ENCODE measurements around the gene LCMT1. TPM values are rescaled to one million over a fixed set of nuclear protein-coding genes. Genes with fewer than 3 reads are reported as not detected.

The LCMT1 gene
- total RNA-seq, 1 experiment from 2014 or later, result 67.1 TPM

GRCh38 chr16:25083065-25083464 is 28.5 kb upstream of the LCMT1 start:
- intact Hi-C loops (cut with micrococcal nuclease; ENCODE audit: unreplicated experiment), result no loop called here
- Histone ChIP-seq H3K9me2 (ENCODE audit: insufficient read depth) (no peaks in the 10 kb centered on the region), H3K27ac (no peak overlapping the region), H3K4me2 (no peak overlapping the region), H3K27me3 (ENCODE audit: insufficient read depth, low read depth) (peaks cover 9% of the 10 kb centered on the region), H2AFZ (no peak overlapping the region), H3K79me2 (ENCODE audit: low read depth) (no peaks in the 10 kb centered on the region), H3K9me3 (ENCODE audit: insufficient read depth, low read depth) (no peaks in the 10 kb centered on the region), H3F3A (ENCODE audit: insufficient read depth, low read depth) (no peaks in the 10 kb centered on the region), H3K36me3 (ENCODE audit: low read depth) (no peaks in the 10 kb centered on the region), H3K4me3 (no peak overlapping the region), H3K4me1 (replicated peaks; ENCODE audit: insufficient read depth) (no peaks in the 10 kb centered on the region), H4K20me1 (ENCODE audit: insufficient read depth) (no peaks in the 10 kb centered on the region)
- CTCF ChIA-PET, result no interaction called here
- BruUV-seq (replicated peaks), result no TSS peak
- TF ChIP-seq EZH2 (IDR thresholded peaks at IDR 0.05; ENCODE audit: low read depth) (no peak), CTCF (conservative IDR thresholded peaks at IDR 0.05) (no peak)
- POLR2A ChIA-PET (ENCODE audit: unreplicated experiment), result no interaction called here
- no peak for DNase-seq

- peaks cover 4% of the 10 kb centered on the region; the same call in 1 of the 2 replicates for H3K27me3 ChIP-seq (ENCODE audit: insufficient read depth, low read depth)
- no peak overlapping the region for H3K4me2 ChIP-seq
- no peaks in the 10 kb centered on the region for H3K36me3 ChIP-seq (ENCODE audit: low read depth)
- H4K20me1 ChIP-seq (ENCODE audit: insufficient read depth), result no peaks in the 10 kb centered on the region
- H3K79me2 ChIP-seq (ENCODE audit: low read depth), result no peaks in the 10 kb centered on the region
- intact Hi-C loops (cut with micrococcal nuclease; ENCODE audit: unreplicated experiment), result no loop called here
- H3K4me1 ChIP-seq (replicated peaks; ENCODE audit: insufficient read depth), result no peaks in the 10 kb centered on the region
- ChIA-PET POLR2A (ENCODE audit: unreplicated experiment) (no interaction called here), CTCF (no interaction called here)
- no TSS peak for BruUV-seq (replicated peaks)
- no peak overlapping the region for H3K4me3 ChIP-seq
- no peak overlapping the region for H3K27ac ChIP-seq
- H3K9me2 ChIP-seq (ENCODE audit: insufficient read depth), result no peaks in the 10 kb centered on the region
- TF ChIP-seq CTCF (conservative IDR thresholded peaks at IDR 0.05), result no peak
- TF ChIP-seq EZH2 (IDR thresholded peaks at IDR 0.05; ENCODE audit: low read depth), result no peak
- H2AFZ ChIP-seq, result no peak overlapping the region
- H3F3A ChIP-seq (ENCODE audit: insufficient read depth, low read depth), result no peaks in the 10 kb centered on the region
- DNase-seq, result no peak
- no peaks in the 10 kb centered on the region for H3K9me3 ChIP-seq (ENCODE audit: insufficient read depth, low read depth)
Measured at GRCh38 chr16:25083701-25084100, 27.8 kb upstream of the LCMT1 start.

- H3F3A ChIP-seq (ENCODE audit: insufficient read depth, low read depth), result no peaks in the 10 kb centered on the region
- no peaks in the 10 kb centered on the region for H3K79me2 ChIP-seq (ENCODE audit: low read depth)
- no peaks in the 10 kb centered on the region for H3K36me3 ChIP-seq (ENCODE audit: low read depth)
- no peak overlapping the region for H2AFZ ChIP-seq
- intact Hi-C loops (cut with micrococcal nuclease; ENCODE audit: unreplicated experiment), result no loop called here
- no TSS peak for BruUV-seq (replicated peaks)
- no peak overlapping the region for H3K4me3 ChIP-seq
- TF ChIP-seq EZH2 (IDR thresholded peaks at IDR 0.05; ENCODE audit: low read depth) (no peak), CTCF (conservative IDR thresholded peaks at IDR 0.05) (no peak)
- peaks cover 4% of the 10 kb centered on the region; the same call in 1 of the 2 replicates for H3K27me3 ChIP-seq (ENCODE audit: insufficient read depth, low read depth)
- H3K4me2 ChIP-seq, result no peak overlapping the region
- H4K20me1 ChIP-seq (ENCODE audit: insufficient read depth), result no peaks in the 10 kb centered on the region
- no peak for DNase-seq
- ChIA-PET CTCF (interaction anchor here (0.7 kb wide), 1 partner anchor 536 kb away, joined by 3 read pairs; no protein-coding TSS in a partner anchor), POLR2A (ENCODE audit: unreplicated experiment) (interaction anchor here (0.6 kb wide), 1 partner anchor 300 kb away, joined by 3 read pairs; no protein-coding TSS in a partner anchor)
- H3K4me1 ChIP-seq (replicated peaks; ENCODE audit: insufficient read depth), result no peaks in the 10 kb centered on the region
- no peak overlapping the region for H3K27ac ChIP-seq
- H3K9me3 ChIP-seq (ENCODE audit: insufficient read depth, low read depth), result no peaks in the 10 kb centered on the region
- H3K9me2 ChIP-seq (ENCODE audit: insufficient read depth), result no peaks in the 10 kb centered on the region
Measured at GRCh38 chr16:25084797-25085196, 26.7 kb upstream of the LCMT1 start.

Measured in PC-9 (cell line).